Measurements from ENCODE around the gene GAL. TPM values are rescaled to one million over a fixed set of nuclear protein-coding genes. Genes with fewer than 3 reads are reported as not detected.

The GAL gene
- total and polyA plus RNA-seq, 2 of the 8 experiments (the other 6 are each of a cell fraction or from before 2014, with no cell fraction given): 81.8 to 233 TPM

GRCh38 chr11:68734111-68734510 is 49.8 kb downstream of the GAL start (continued):
- TF ChIP-seq KDM1A (IDR thresholded peaks at IDR 0.05; ENCODE audit: borderline replicate concordance, low read length): no peak
- TF ChIP-seq CBX8 (IDR thresholded peaks at IDR 0.05; ENCODE audit: borderline replicate concordance, low read depth, low read length): no peak
